ENCODE data around the gene PRKAR1B.

DNA sequence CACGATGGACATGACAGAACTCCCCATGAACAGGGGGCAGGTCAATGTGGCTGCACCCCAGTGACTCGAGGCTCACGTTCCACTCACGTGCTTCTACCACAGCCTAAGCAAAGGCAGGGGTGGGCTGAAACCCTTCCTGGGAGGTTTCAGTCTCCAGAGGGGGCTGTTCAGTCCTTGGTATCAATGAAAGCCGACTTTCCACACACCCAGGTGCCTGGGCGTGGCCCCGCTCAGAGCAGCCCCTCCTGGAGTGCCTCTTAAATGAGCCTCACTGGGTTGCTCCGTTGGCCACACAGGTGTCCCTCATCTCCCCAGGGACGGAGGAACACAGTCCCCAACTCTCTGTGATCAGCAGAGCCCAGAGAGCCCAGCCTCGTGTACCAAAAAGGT is 116.9 kb downstream of the PRKAR1B start:
- TF ChIP-seq, protein P1, sequence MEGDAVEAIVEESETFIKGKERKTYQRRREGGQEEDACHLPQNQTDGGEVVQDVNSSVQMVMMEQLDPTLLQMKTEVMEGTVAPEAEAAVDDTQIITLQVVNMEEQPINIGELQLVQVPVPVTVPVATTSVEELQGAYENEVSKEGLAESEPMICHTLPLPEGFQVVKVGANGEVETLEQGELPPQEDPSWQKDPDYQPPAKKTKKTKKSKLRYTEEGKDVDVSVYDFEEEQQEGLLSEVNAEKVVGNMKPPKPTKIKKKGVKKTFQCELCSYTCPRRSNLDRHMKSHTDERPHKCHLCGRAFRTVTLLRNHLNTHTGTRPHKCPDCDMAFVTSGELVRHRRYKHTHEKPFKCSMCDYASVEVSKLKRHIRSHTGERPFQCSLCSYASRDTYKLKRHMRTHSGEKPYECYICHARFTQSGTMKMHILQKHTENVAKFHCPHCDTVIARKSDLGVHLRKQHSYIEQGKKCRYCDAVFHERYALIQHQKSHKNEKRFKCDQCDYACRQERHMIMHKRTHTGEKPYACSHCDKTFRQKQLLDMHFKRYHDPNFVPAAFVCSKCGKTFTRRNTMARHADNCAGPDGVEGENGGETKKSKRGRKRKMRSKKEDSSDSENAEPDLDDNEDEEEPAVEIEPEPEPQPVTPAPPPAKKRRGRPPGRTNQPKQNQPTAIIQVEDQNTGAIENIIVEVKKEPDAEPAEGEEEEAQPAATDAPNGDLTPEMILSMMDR (IDR thresholded peaks at IDR 0.05): no peak
- no peak for TF ChIP-seq EZH2 (IDR thresholded peaks at IDR 0.05; ENCODE audit: borderline replicate concordance, insufficient read depth, low read depth, low read length, poor library complexity, severe bottlenecking)

Data from B cell (primary cell).